Endothelial cell of umbilical vein (primary cell): ENCODE data around the gene ANAPC16. TPM values are rescaled to one million over a fixed set of nuclear protein-coding genes. Genes with fewer than 3 reads are reported as not detected.

Experiments
- BruUV-seq: library from RNA; stranded (reverse); fragments of 400-500 nt; replicated peaks from 2 replicates; lab custom pipeline; 2021; lab: Mats Ljungman, UMichigan
- CTCF ChIA-PET: fragments of 300-600, 350-600 bp; sonication (Branson Sonifier 250); formaldehyde crosslinking; loops from one replicate; lab custom pipeline; 2021; ENCODE audit warnings: antibody characterized with exemption, inconsistent platforms; lab: Charles Lee
- POLR2A ChIA-PET: fragments of 300-600, 350-600 bp; sonication (Branson Sonifier 250); formaldehyde crosslinking; loops from one replicate; lab custom pipeline; 2021; ENCODE audit warnings: antibody characterized with exemption, inconsistent platforms; lab: Charles Lee
- DNase-seq: peaks from one replicate; pipeline ENCODE4 v3.0.0-alpha.2; 2011; ENCODE audit warnings: low read depth, low spot score
- FAIRE-seq: peaks from 2 replicates; lab custom pipeline; 2011; peaks lifted over from hg19 to GRCh38; lab: Jason Lieb, UNC
- H2AFZ ChIP-seq: 2 replicates; pipeline ENCODE4 v1.6.0; 2012; ENCODE audit warnings: low read depth, low read length, control low read depth, inconsistent platforms
- H3K27ac ChIP-seq: 2 replicates; pipeline ENCODE4 v1.5.1; 2011; ENCODE audit warnings: low read depth, mild to moderate bottlenecking, control low read depth, low read length, moderate library complexity; ENCODE audit not compliant: insufficient read depth
- H3K27me3 ChIP-seq, 2 experiments: 2 replicates each; pipeline versions ENCODE4 v1.6.0 to v1.6.1; 2011; ENCODE audit warnings: low read length in 2 of 2, mixed read lengths in 1 of 2; ENCODE audit not compliant: control insufficient read depth in 2 of 2, insufficient read depth in 2 of 2
- H3K36me3 ChIP-seq, 2 experiments: 2 replicates in 1 of 2; 3 replicates in 1 of 2; pipeline ENCODE4 v1.5.1; 2011; ENCODE audit warnings: low read length in 2 of 2, mild to moderate bottlenecking in 1 of 2, moderate library complexity in 1 of 2; ENCODE audit not compliant: control insufficient read depth in 2 of 2, insufficient read depth in 2 of 2; ENCODE audit errors: extremely low read depth in 1 of 2
- H3K4me1 ChIP-seq: 3 replicates; pipeline ENCODE4 v1.5.1; 2011; ENCODE audit warnings: mild to moderate bottlenecking, low read length; ENCODE audit not compliant: control insufficient read depth, insufficient read depth; ENCODE audit errors: extremely low read depth
- H3K4me2 ChIP-seq: 2 replicates; pipeline ENCODE4 v1.6.1; 2011; ENCODE audit warnings: low read length, control low read depth, mixed read lengths; ENCODE audit not compliant: insufficient read depth
- H3K4me3 ChIP-seq, 3 experiments: fragments of 200-600 bp in 1 of 3; sonication (generic), shearing (Covaris generic) in 1 of 3; replicated peaks in 1 of 3; 2 replicates each; pipeline ENCODE4 v1.5.1; 2011 to 2016; ENCODE audit warnings: control low read depth in 3 of 3, low read length in 3 of 3, mild to moderate bottlenecking in 2 of 3, inconsistent platforms in 1 of 3, low read depth in 1 of 3, moderate library complexity in 1 of 3; ENCODE audit not compliant: insufficient read depth in 1 of 3
- H3K79me2 ChIP-seq: 2 replicates; pipeline ENCODE4 v1.6.0; 2012; ENCODE audit warnings: low read length, inconsistent platforms; ENCODE audit not compliant: control insufficient read depth, insufficient read depth
- H3K9ac ChIP-seq: replicated peaks from 2 replicates; pipeline ENCODE3; 2011; ENCODE audit warnings: low read length, control low read depth; ENCODE audit not compliant: insufficient read depth; ENCODE audit errors: extremely low read depth
- H3K9me1 ChIP-seq: replicated peaks from 3 replicates; pipeline ENCODE4 v1.6.0; 2011; ENCODE audit warnings: mild to moderate bottlenecking, low read length; ENCODE audit not compliant: control insufficient read depth, insufficient read depth; ENCODE audit errors: extremely low read depth
- H3K9me3 ChIP-seq: replicated peaks from 2 replicates; pipeline ENCODE4 v1.5.1; 2012; ENCODE audit warnings: low read length, inconsistent platforms; ENCODE audit not compliant: control insufficient read depth, insufficient read depth
- H4K20me1 ChIP-seq: replicated peaks from 2 replicates; pipeline ENCODE3; 2011; ENCODE audit warnings: mild to moderate bottlenecking, low read length; ENCODE audit not compliant: control insufficient read depth, insufficient read depth; ENCODE audit errors: extremely low read depth
- CTCF ChIP-seq, 2 donors: IDR thresholded peaks; 1 replicate in 1 of 2; 2 replicates in 1 of 2; pipeline ENCODE4 v1.5.1; 2011; ENCODE audit warnings: low read length in 2 of 2, mild to moderate bottlenecking in 2 of 2, moderate library complexity in 2 of 2, control low read depth in 1 of 2, inconsistent platforms in 1 of 2, low read depth in 1 of 2; ENCODE audit not compliant: insufficient read depth in 1 of 2; ENCODE audit errors: extremely low read depth in 1 of 2
- EZH2 ChIP-seq: IDR thresholded peaks from 2 replicates; pipeline ENCODE4 v1.6.1; 2012; ENCODE audit warnings: borderline replicate concordance, low read depth, mild to moderate bottlenecking, moderate library complexity, low read length, inconsistent platforms; ENCODE audit not compliant: severe bottlenecking
- GATA2 ChIP-seq: IDR thresholded peaks from 2 replicates; pipeline ENCODE4 v1.7.0; 2011; ENCODE audit warnings: low read depth, mild to moderate bottlenecking, moderate library complexity, mixed read lengths, low read length; ENCODE audit not compliant: insufficient read length, insufficient read depth
- JUN ChIP-seq: IDR thresholded peaks from 2 replicates; pipeline ENCODE4 v1.6.1; 2011; ENCODE audit warnings: borderline replicate concordance, low read depth; ENCODE audit not compliant: insufficient read length, insufficient read depth
- MAX ChIP-seq: IDR thresholded peaks from 2 replicates; pipeline ENCODE4 v1.6.1; 2011; ENCODE audit not compliant: insufficient read depth, insufficient read length
- dilution Hi-C: fragments of 300-500 bp; cut with MboI; formaldehyde crosslinking; loops from one replicate; pipeline ENCODE4 v1.15.0; 2019; ENCODE audit warnings: low sequenced_read_pairs; ENCODE audit not compliant: extremely low pct_ligation_motif_present
- intact Hi-C: fragments of 100-400 bp; cut with micrococcal nuclease; formaldehyde crosslinking; loops from one replicate; pipeline ENCODE4 v1.10.0; 2022
- polyA plus RNA-seq, 4 experiments: library from polyadenylated mRNA; depleted of rRNA in 3 of 4; stranded (reverse) in 3 of 4; unstranded in 1 of 4; fragments of >200 nt; gene quantifications; 2 replicates each; pipeline versions ENCODE4 v1.2.1 to v1.2.3, GENCODE V29; 2011 to 2012; ENCODE audit warnings: missing spikeins in 1 of 4
- small RNA-seq: library from RNA; depleted of rRNA; stranded (forward); fragments of <200 nt; gene quantifications from one replicate; pipeline ENCODE3, GENCODE V24; 2012; ENCODE audit warnings: low replicate concordance, low read depth; ENCODE audit not compliant: insufficient read depth, insufficient read length
- total RNA-seq: library from RNA; stranded (reverse); gene quantifications from 2 replicates; pipeline ENCODE4 v1.2.3, GENCODE V29; 2021

ANAPC16 gene
- total and polyA plus RNA-seq, 2 donors (not counting 3 experiments of a cell fraction or from before 2014, with no cell fraction given), result 38.1 to 44.4 TPM

- no peak overlapping the region for H3K9ac ChIP-seq
- no peak for FAIRE-seq
- no peaks in the 10 kb centered on the region for H3K9me3 ChIP-seq
- H3K27ac ChIP-seq, result no peak overlapping the region
- dilution Hi-C loops, result no loop called here
- no TSS peak for BruUV-seq
- H3K4me3 ChIP-seq, result no peak overlapping the region
- POLR2A ChIA-PET, result no interaction called here
- H2AFZ ChIP-seq, result no peak overlapping the region
- intact Hi-C loops, result no loop called here
- H3K9me1 ChIP-seq, result no peaks in the 10 kb centered on the region
- DNase-seq, result no peak
- no peak overlapping the region for H3K4me2 ChIP-seq
- H4K20me1 ChIP-seq, result no peaks in the 10 kb centered on the region
- no peaks in the 10 kb centered on the region for H3K36me3 ChIP-seq
- TF ChIP-seq JUN, result no peak
- TF ChIP-seq MAX, result no peak
- TF ChIP-seq EZH2, result no peak
- no peak for TF ChIP-seq CTCF (IDR thresholded peaks at IDR 0.05; ENCODE audit: extremely low read depth in 1 of 2, insufficient read depth in 1 of 2, low read depth in 1 of 2, low read length in 2 of 2)
- no peak for TF ChIP-seq GATA2
- CTCF ChIA-PET, result interaction anchor here (1.4 to 2.5 kb wide), 2 partner anchors 10 to 25 kb away, joined by 3 to 10 read pairs; no protein-coding TSS in a partner anchor
- H3K4me1 ChIP-seq, result no peaks in the 10 kb centered on the region
- no peaks in the 10 kb centered on the region for H3K27me3 ChIP-seq
- no peaks in the 10 kb centered on the region for H3K79me2 ChIP-seq
Measured at GRCh38 chr10:72283131-72283530, 67.3 kb downstream of the ANAPC16 start.

Small RNA genes within 50 kb of the gene (small RNA-seq; reads per million reads assigned to genes)
- not detected for gene RF00019
- not detected for gene RF00340

Other genes with a start within 250 kb of the ANAPC16 start
- 0.67 and 1.1 TPM in 2 replicates for gene SPOCK2, start 127.5 kb upstream of the ANAPC16 start, total RNA-seq
- gene SPOCK2, start 127.5 kb upstream of the ANAPC16 start, polyA plus RNA-seq, result 0.40 and 0.43 TPM in 2 replicates
- 24.9 and 28.2 TPM in 2 replicates for gene ASCC1, start 264 bp downstream of the ANAPC16 start, total RNA-seq
- 14.9 and 16.0 TPM in 2 replicates for gene ASCC1, start 264 bp downstream of the ANAPC16 start, polyA plus RNA-seq
- 53.0 and 60.4 TPM in 2 replicates for gene DDIT4, start 57.9 kb downstream of the ANAPC16 start, total RNA-seq
- gene DDIT4, start 57.9 kb downstream of the ANAPC16 start, polyA plus RNA-seq, result 64.2 and 65.3 TPM in 2 replicates
- 44.2 and 45.2 TPM in 2 replicates for gene DNAJB12, start 138.9 kb downstream of the ANAPC16 start, total RNA-seq
- 25.0 and 27.2 TPM in 2 replicates for gene DNAJB12, start 138.9 kb downstream of the ANAPC16 start, polyA plus RNA-seq